NCI-H2029 treated with DMSO at 0.1 percent for 48 hours (cell line): ENCODE measurements around the gene SLIRP.
"Not testable (repeated sequence)": the region's sequence is repeated elsewhere in the genome, so short reads cannot be mapped to it uniquely, and the experiment has no call there.

Source experiments
- DNase-seq: peaks from one replicate; lab custom pipeline; 2025; lab: John Stamatoyannopoulos, UW

SLIRP gene

DNA sequence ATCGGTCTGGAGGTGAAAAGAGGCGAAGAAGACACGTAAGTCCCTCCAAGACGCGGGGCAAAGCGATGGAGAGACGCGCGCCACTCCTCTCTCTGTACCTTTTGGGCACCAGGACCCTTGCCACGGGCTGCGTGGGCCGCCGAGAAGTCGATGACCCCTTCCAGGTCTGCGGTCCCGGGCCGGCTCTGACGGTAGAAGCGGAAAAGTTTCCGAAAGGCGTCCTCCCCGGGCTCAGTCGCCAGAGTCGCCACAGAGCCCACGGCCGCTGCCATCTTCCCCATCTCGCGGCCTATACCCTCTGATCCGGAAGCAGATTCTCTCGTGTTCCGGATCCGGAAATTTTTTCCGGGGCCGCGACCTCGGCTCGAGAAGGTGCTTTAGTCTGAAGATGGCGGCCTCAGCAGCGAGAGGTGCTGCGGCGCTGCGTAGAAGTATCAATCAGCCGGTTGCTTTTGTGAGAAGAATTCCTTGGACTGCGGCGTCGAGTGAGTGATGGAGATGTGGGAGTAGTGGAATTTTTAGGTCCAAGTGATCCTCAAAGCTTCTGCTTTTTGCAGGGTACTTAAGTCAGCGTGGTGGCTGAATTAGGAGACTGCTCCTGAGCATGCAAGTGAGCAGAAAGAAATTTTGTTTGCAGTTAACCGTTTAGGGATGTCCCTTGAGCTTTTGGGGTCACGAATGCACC lies at the start of gene SLIRP, which contains the start of gene ALKBH1:
Gene SLIRP (plus strand): TSS at position 380 of the 685 bp plus-strand sequence. CDS start 9 bp downstream, at position 389.
Gene ALKBH1 (minus strand): TSS at position 300 of the 685 bp plus-strand sequence. CDS start 19 bp downstream, at position 281.
- peak; percentile 52 for DNase-seq

DNA sequence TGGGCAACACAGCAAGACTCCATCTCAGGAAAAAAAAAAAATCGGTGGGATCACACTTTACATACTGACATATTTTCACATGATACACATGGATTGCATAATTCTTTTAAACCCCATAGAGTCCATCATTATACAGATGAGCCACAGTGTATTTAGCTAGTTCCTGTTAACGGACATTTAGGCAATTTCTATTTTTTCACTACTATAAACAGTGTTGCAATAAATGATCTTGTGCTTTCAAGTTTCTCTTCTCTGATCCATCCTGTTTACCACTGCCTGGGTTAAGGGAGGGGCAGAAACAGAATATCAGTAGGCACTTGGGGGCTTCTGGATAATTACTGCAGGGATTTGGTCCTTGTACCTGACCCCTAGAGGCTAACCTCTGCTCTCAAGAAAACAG lies 48.1 kb upstream of the SLIRP start:
- DNase-seq = no peak

DNA sequence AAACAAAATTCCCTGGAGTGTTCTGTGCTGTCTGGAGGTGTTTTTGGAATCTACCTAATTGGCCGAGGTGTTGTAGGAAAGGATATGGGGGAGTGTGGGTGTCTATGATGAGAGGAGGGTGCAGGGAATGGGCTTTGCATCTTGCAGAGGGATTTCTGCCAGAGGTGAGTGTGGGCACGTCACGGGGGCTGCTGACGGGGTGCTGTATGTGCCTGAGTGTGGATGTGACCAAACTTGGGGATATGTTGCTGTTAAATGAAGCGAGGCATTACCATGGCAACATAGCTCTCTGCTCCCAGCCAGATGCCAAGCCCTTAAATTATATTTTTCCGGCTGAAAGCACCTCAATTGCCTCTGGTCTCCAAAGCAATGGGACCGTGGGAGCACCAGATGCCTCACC lies 47.1 kb upstream of the SLIRP start:
- no peak for DNase-seq

DNA sequence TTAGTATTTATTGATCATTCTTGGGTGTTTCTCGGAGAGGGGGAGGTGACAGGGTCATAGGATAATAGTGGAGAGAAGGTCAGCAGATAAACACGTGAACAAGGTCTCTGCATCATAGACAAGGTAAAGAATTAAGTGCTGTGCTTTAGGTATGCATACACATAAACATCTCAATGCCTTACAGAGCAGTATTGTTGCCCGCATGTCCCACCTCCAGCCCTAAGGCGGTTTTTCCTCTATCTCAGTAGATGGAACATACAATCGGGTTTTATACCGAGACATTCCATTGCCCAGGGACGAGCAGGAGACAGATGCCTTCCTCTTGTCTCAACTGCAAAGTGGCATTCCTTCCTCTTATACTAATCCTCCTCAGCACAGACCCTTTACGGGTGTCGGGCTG lies 46.3 kb upstream of the SLIRP start:
- DNase-seq = not testable (repeated sequence)

DNA sequence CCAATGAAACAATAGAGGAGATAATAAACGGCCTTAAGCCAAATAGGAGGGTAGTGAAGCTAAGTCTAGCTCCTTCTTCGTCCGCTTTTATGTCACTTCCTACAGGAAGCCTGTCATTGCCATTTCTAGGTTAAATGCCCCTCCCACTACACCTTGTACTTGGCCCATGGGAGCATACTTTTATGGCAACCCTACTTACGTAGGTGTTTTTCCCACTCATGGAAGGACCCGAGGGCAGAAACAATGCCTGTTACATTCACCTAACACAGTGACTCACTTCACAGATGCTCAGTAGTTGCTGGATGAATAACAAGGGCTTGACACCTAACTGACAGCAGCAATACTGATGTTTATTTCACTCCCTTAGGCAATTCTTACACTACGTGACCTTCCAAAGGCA lies 44.6 kb upstream of the SLIRP start:
- no peak for DNase-seq

DNA sequence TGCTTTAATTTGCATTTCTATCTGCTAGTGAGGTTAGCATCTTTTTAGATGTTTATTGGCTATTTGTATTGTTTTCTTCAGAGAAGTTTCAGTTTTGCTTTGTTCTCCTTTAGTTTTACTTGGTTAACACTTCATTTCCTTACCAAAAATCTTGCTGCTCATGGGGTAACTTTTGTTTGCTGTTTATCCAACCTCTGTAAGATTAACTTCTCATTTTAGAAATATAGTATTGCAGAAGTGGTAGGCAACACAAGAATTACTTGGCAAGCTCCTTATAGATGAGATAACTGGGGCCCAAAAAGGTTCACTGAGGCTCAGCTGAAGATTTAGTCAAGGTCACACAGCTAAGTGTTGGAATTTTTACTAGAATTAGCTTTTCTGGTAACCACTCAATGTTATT lies 40.6 kb upstream of the SLIRP start:
- DNase-seq = no peak

DNA sequence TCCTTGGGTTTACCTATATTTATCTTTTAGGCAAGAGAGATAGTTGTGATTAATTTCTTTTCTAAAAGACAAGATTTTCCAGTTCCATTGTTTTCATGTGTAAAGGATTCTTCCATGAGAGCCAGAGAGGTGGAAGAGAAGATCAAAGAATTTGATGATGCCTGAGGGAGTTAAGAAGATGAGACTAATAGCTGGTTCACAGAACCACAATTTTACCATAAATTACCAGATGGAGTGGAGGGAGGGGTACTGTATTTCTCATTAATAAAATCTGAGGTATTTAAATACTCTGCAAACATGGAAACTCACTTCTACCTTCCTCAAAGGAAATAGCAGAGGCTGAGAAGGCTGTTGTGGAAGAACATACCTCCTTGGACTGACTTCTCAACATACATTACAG lies 34.7 kb upstream of the SLIRP start:
- no peak for DNase-seq

DNA sequence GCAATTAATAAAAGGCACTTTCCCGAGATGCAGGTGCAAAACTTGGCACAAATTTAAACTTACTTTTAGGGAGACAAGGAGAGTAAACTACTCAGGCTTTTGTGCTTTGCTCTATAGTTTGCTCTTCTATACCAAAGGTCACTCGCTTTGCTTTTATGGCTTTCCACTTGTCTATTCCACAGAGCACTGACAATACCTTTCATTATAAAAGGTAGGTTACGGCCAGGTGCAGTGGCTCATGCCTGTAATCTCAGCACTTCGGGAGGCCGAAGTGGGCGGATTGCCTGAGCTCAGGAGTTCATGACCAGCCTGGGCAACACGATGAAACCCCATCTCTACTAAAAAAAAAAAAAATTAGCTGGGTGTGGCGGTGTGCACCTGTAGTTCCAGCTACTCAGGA lies 33.0 kb upstream of the SLIRP start:
- DNase-seq = no peak

DNA sequence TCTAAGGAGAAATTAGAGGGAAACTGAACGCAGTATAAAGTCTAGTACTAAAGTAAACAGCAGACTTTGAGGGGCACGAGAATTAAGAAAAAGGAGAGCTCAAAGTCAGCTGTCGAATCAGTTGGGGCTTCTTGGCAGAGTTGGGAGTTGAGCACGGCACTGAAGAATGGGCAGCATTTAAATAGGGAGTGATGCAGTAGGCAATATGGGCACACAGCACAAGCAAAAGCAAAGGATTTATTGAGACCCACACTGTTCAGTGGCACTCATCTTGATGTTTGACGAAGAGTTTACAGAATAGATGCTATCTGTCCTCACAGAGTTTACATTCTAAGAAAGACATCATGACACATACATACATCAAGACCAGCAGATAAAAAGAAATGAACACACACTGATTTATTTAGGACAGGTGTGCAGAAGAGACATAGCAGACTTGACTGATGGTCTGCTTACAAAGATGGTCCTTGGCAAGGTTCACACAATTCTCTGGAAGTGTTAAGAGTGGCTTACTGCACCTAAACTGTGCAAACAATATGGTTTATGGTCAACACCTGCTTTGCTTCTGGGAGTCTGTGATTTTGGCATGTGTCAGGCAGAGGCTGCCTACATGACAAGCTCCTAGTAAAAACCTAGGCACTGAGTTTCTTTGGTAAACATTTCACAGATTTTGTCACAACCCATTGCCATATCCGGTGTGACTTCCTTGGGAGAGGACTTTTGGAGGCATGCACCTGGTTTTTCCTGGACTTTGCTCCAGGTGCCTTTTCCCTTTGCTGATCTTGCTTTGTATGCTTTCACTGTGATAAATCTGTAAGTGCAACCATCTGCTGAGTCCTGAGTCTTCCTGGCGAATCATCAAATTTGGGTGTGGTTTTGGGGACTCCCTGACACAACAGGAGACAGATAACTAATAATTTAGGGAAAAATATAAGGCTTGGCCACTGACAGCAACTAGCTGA lies 26.4 kb upstream of the SLIRP start:
- DNase-seq = no peak

DNA sequence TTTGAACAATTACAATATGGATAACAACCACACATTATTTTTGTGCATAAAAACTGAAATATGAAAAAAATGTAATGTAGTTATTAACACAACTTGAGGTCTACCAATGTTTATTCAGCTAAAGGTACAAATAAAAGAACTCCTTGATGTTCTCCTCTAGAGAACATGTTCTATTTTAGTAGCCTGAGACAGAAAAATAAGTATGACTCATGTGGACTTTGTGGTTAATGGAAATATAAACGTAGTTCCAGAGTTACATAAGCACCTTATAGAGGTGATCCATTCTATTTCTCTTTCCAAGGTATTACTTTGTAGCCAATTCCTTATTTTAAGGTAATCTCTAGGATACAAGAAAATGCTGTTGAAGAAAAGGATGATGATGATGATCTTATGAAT lies 25.7 kb upstream of the SLIRP start:
- no peak for DNase-seq

DNA sequence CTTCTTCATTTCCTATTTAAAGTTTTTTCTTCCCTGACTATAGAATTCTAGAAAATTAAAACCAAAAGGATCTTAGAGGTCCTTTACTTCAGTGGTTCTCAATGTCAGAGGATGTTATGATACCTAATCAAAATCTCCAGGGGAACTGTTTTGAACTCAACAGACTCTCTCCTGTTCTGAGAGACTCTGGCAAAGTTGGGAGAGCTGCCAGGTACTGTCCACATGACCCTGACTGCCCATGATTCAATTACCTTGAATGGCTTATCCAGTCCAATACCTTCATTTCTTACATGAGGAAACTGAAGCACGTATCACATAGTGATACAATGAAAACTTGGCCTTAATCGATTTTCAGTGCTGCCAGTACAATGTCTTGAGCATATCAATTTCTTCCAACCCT lies 16.6 kb upstream of the SLIRP start:
- no peak for DNase-seq

DNA sequence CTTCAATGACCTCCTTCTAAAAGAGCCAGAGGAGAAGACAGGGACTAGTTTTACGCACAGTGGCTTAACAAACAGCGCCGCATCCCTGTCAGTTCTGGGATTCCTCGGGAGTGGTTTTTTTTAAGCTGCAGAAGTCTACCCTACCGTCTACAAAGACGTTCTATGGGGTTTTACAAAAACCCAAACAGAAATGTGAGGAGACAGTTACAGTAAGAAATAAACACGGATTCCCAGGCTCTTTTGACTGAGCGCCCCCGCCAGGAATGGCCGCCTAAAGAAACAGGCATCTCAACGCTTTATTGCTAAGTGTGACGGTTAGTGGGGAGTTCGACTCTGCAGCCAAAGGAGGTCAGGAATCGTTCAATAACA lies 564 bp upstream of the SLIRP start:
- peak; percentile 2 for DNase-seq

DNA sequence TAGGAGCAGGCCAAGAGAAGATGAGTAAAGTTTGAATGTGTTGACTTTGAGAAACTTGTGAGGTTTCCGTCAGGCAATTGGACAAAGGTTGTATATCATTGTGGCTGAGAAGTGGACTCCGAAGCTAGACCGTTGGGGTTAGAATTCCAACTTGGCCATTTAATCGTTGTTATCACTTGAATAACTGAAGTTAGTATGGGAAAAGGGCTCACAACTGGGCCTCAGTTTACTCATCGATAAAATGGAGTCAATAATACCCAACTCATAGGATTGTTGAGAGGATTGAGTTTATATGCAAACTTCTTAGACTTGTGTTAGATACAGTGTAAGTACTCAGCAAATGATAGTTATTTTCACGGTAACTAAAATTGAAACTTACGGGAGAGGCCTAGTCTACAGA lies 846 bp downstream of the SLIRP start:
- DNase-seq = no peak

DNA sequence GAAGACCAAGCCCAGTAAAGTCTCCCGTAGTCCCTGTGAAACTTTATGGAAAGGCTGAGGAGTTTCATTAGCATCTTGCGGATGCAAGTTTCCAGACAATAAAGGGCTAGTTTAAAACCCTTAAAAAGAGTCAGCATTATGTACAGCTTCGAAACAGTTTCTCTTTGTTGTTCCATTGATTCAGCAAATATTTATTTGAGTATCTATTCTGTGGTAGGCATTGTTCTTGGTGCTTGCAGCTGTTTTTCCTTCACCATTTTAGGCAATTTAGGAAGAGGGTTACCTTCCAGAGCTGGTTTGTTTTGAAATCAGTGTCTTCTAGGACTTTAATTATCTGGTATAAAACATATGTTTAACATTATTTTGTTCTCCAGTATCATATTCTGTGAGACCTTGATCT lies 1.5 kb downstream of the SLIRP start:
- no peak for DNase-seq

DNA sequence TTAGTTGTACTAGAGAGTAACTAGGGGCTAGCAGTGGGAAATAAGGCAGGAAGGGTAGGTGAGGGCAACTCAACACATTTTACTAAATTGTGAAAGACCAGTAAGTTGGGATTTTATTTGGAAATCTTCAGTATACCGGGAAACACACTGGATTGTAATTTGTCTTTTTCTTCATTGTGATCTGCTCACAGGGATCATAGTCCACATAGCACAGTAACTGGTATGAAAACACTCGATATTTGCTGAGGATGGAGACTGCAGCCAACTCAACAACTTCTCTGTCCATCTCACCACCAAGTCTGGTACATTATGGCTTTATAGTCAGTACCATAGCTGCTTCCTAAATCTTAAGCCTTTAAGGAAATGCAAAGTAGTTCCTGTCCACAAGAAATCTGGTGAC lies 2.5 kb downstream of the SLIRP start:
- no peak for DNase-seq

DNA sequence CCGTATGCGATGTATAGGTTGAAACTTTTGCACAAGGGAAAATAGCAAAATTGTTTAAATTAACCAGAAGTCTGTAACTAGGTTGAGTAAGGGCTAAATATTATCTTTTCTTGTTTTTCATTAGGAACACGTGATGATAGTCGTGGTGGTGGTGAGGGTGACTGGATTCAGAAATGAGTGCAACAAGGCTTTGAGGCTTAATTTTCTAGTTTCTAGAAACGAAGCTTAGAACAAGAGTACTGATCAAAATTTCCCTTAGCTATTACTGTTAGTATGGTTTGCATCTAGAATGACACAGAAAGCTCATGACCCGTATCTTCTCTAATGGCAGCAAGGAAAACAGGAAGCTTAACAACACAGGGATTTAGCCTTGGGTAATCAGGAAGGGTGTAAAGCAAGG lies 7.0 kb downstream of the SLIRP start:
- no peak for DNase-seq

DNA sequence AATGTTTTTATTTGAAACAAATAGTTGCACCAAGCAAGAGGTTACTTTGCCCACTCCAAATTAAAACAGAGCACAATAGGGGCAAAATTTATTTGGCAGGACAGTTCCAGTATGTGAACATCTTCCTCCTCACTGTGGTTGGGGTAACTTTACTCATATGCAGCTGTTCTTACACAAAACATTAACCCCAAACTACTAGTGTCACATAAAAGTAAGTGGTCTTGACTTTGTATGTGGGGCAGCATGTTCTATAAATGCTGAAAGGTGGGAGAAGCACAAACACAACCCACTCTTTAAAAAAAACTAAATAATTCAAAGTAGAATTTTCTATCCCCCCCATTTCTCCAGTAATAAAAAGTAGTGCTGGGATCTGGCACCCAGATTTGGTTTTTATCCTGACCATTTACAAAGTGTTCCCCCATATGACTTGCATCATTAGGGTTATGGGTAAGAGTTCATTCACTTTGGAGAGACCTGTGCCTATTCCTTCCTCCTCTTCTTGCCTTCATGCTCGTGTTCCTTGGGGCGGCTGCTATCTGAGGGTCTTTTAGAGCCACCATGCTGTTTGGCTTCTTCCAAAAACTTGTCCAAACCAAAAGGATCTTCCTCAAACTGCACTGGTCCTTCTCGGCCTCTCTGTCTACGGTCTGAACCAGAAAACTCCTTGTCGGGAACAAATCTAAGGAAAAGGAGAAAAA lies 9.9 kb downstream of the SLIRP start:
- no peak for DNase-seq

DNA sequence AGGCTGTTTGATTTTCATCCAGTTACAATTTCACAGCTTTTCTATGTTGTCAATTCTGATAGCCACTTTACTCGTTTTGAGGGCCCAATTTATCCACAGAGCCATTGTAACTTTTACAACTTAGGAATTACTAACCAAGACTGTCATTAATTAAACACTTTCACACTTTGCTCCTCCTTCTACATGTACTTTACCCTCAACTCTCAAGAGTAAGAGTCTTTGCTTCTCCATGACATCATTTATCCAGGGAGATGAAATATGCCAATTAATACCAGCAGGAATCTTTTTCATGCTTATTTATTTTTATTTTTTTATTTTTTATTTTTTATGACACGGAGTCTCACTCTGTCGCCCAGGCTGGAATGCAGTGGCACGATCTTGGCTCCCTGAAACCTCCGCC lies 13.5 kb downstream of the SLIRP start:
- no peak for DNase-seq

DNA sequence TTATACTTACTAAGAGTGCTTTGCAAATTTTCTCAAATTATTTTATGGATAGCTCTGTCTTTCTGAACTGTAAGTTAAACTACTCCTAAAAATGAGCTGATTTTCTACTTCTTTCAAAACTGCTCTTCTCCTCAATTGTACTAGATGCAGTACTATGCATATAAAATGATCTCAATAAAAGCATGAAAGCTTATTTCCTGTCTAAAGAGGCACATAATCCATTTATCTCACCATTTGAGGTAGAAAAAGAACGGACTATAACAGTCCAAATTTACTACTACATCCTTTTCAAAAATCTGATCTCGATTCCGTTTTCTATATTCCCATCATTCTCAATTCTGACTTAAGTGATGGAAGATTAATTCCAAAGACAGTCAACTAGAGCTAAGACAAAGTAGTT lies 14.4 kb downstream of the SLIRP start:
- no peak for DNase-seq

DNA sequence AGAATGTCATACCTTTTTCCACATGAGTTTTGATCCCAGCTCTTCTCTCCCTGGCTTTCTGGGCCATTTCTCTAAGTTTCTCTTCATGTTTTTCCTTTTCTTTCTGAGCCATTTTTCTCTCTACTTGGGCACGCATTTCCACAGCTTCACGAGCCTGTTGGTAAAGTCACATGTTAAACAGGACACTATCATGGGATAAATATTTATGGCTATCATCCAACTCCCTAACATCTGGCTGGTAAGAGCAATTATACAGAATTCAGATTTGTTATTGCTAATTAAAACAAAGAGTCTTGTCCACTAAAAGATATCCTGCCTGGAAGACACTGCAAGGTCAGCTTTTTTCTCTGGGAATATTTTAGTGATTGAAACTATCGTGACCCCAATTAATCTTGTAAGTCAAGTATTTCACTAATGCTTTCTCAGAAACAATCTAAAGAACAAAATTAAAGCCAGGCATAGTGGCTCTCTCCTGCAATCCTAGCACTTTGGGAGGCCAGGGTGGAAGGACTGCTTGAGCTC lies 23.1 kb downstream of the SLIRP start:
- DNase-seq = no peak

DNA sequence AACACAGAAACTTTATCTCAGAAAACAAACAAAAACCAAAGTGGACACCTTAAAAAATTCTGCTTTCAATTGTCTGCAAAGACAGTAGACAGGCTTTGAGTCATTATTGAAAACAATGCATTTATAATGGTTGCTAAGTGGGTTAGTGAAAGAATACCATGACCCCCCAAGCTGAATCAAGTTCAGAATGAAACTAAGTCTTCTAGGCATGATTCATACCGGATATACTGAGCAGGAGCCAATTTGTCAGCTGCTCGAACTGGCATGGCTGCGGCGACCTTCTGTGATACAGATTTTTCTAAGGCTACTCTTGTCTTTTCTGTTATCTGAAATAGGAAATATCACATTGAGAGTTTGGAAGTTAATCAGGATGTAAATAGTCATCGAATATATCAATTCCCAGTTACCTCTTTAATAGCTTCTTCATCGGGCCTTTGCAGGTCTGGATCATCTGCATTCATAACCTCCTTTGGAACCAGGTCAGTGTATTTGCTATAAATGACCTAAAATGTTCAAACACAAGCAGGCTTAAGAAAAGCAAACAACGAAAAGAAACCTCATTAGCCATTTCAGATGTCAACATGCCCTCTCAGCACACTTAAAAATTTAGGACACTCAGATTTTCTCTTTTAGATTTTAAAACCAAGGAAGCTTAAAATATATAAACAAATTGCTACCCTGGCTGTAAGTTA lies 30.8 kb downstream of the SLIRP start:
- no peak for DNase-seq

DNA sequence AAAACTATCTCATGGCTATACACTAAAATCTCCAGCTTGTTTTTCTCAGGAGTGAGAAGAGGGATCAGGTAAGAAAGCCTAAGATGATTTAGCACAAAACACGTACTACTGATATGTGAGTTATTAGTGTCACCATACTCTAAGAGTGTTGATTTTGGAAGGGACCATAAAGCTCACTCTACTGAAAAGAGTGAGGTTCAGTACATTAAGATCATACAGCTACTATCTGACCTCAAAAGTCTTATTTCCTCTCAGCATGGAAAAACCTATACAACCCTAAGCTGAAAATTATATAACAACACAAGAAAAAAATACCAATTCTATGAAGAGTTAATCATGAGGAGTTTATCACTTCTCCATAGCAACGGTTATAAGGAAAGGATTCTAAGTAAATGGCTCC lies 33.5 kb downstream of the SLIRP start:
- DNase-seq = no peak
